ENCODE results near the gene NOTCH4.

DNA sequence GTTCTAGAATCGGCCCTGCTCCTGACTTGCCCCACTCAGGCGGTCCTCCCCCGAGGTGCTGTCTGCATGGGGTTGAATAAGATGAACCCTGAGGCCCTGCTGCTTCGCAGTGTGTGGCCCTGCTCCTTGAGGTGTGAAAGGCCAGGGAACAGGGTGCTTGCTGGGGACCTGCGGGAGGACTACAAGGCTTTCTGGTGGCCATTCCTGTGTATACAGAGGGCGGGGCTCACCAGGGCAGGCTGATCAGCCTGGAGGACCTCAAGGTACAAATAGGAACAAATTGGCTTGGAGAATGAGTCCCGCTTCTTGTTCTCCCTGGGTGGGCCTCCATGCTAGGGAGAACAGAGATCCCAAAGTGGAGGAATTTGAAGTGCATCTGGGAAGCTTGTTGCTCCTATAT, 5.7 kb downstream of the NOTCH4 start:
- TF ChIP-seq CTCF (IDR thresholded peaks at IDR 0.05) (no peak), EP300 (IDR thresholded peaks at IDR 0.05) (no peak), POLR2AphosphoS5 (IDR thresholded peaks at IDR 0.05) (no peak), POLR2A (IDR thresholded peaks at IDR 0.05) (no peak)
